ENCODE data around the gene SPATA13. TPM values are rescaled to one million over a fixed set of nuclear protein-coding genes. Genes with fewer than 3 reads are reported as not detected.

Gene SPATA13
- total and polyA plus RNA-seq, 2 donors (not counting 1 experiment from before 2014, with no cell fraction given): 5.7 to 8.3 TPM

DNA sequence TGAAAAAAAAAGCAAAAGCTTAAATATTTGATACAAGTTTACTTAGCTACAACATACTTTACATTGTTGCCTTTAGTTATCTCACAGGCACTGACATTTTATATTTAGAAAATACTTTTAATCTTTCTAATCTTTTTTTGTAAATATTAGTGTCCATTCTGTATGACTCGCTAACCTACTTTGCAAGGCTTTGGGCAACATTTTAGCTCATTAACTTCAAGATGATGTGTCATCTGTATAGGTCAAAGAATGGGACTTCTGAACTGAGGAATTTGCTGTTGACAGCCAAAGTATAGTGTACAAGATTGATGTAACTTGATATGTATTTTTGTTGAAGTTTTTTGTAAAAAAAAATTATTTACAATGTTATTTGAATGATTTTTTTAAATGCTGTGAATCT, 146.1 kb downstream of the SPATA13 start:
- H3K4me2 ChIP-seq (replicated peaks; ENCODE audit: low read depth, low read length, poor library complexity, severe bottlenecking): no peak overlapping the region
- H3K79me2 ChIP-seq (ENCODE audit: control insufficient read depth, insufficient read depth, low read length): no peaks in the 10 kb centered on the region
- Mint-ChIP-seq H3K27me3 (no peaks in the 10 kb centered on the region), H3K9me3 (ENCODE audit: insufficient read depth) (no peaks in the 10 kb centered on the region), H3K27ac (no peak overlapping the region), H3K4me3 (no peak overlapping the region), H3K4me1 (no peaks in the 10 kb centered on the region)
- TF ChIP-seq, protein P1, sequence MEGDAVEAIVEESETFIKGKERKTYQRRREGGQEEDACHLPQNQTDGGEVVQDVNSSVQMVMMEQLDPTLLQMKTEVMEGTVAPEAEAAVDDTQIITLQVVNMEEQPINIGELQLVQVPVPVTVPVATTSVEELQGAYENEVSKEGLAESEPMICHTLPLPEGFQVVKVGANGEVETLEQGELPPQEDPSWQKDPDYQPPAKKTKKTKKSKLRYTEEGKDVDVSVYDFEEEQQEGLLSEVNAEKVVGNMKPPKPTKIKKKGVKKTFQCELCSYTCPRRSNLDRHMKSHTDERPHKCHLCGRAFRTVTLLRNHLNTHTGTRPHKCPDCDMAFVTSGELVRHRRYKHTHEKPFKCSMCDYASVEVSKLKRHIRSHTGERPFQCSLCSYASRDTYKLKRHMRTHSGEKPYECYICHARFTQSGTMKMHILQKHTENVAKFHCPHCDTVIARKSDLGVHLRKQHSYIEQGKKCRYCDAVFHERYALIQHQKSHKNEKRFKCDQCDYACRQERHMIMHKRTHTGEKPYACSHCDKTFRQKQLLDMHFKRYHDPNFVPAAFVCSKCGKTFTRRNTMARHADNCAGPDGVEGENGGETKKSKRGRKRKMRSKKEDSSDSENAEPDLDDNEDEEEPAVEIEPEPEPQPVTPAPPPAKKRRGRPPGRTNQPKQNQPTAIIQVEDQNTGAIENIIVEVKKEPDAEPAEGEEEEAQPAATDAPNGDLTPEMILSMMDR (IDR thresholded peaks at IDR 0.05): no peak
- TF ChIP-seq EZH2 (IDR thresholded peaks at IDR 0.05; ENCODE audit: borderline replicate concordance, insufficient read depth, low read depth, low read length, poor library complexity, severe bottlenecking): no peak
- no peak overlapping the region for H2AFZ ChIP-seq (ENCODE audit: insufficient read depth, low read depth, low read length, poor library complexity, severe bottlenecking)
- H3K4me1 ChIP-seq (ENCODE audit: control insufficient read depth in 2 of 2, insufficient read depth in 2 of 2, low read length in 2 of 2): no peaks in the 10 kb centered on the region
- ChIA-PET CTCF (no interaction called here), POLR2A (no interaction called here)
- no peaks in the 10 kb centered on the region for H3K9me3 ChIP-seq (ENCODE audit: control extremely low read depth in 1 of 3, control insufficient read depth in 2 of 3, insufficient read depth in 1 of 3, low read length in 2 of 3)
- no peak for DNase-seq
- no peak overlapping the region for H3K27ac ChIP-seq (ENCODE audit: low read length in 2 of 2)
- WGBS (ENCODE audit: insufficient coverage): no CpG with 5 or more reads among the region's 1 CpG
- no peaks in the 10 kb centered on the region for H3K27me3 ChIP-seq (replicated peaks in 1 of 4; ENCODE audit: control extremely low read depth in 1 of 4, control insufficient read depth in 3 of 4, insufficient read depth in 4 of 4, low read length in 3 of 4)
- no peak overlapping the region for H3K9ac ChIP-seq (ENCODE audit: low read length)
- ATAC-seq (ENCODE audit: low read depth): no peak
- H3K36me3 ChIP-seq (replicated peaks in 1 of 2; ENCODE audit: control extremely low read depth in 1 of 2, control insufficient read depth in 1 of 2, extremely low read depth in 1 of 2, insufficient read depth in 2 of 2, low read length in 1 of 2): peaks cover 0 to 10% of the 10 kb centered on the region in 2 experiments
- H3K4me3 ChIP-seq (ENCODE audit: control extremely low read depth in 1 of 5, extremely low read depth in 1 of 5, insufficient read depth in 1 of 5, low read depth in 2 of 5, low read length in 4 of 5): no peak overlapping the region
- intact Hi-C loops (cut with micrococcal nuclease): no loop called here
- no peaks in the 10 kb centered on the region for H4K20me1 ChIP-seq (ENCODE audit: control insufficient read depth, insufficient read depth, low read length, poor library complexity, severe bottlenecking)

GRCh38 chr13:24307211-24308067, 146.9 kb downstream of the SPATA13 start:
- no peak overlapping the region for H3K4me3 Mint-ChIP-seq
- no peaks in the 10 kb centered on the region for H3K9me3 Mint-ChIP-seq (ENCODE audit: insufficient read depth)
- no peaks in the 10 kb centered on the region for H3K27me3 ChIP-seq (replicated peaks in 1 of 4; ENCODE audit: control extremely low read depth in 1 of 4, control insufficient read depth in 3 of 4, insufficient read depth in 4 of 4, low read length in 3 of 4)
- DNase-seq (no peak), ATAC-seq (ENCODE audit: low read depth) (no peak)
- H4K20me1 ChIP-seq (ENCODE audit: control insufficient read depth, insufficient read depth, low read length, poor library complexity, severe bottlenecking): no peaks in the 10 kb centered on the region
- no peak overlapping the region for H3K4me2 ChIP-seq (replicated peaks; ENCODE audit: low read depth, low read length, poor library complexity, severe bottlenecking)
- no peak overlapping the region for H2AFZ ChIP-seq (ENCODE audit: insufficient read depth, low read depth, low read length, poor library complexity, severe bottlenecking)
- H3K9ac ChIP-seq (ENCODE audit: low read length): no peak overlapping the region
- H3K4me3 ChIP-seq (ENCODE audit: control extremely low read depth in 1 of 5, extremely low read depth in 1 of 5, insufficient read depth in 1 of 5, low read depth in 2 of 5, low read length in 4 of 5): no peak overlapping the region
- H3K36me3 ChIP-seq (replicated peaks in 1 of 2; ENCODE audit: control extremely low read depth in 1 of 2, control insufficient read depth in 1 of 2, extremely low read depth in 1 of 2, insufficient read depth in 2 of 2, low read length in 1 of 2): peaks cover 0 to 7% of the 10 kb centered on the region in 2 experiments
- H3K9me3 ChIP-seq (ENCODE audit: control extremely low read depth in 1 of 3, control insufficient read depth in 2 of 3, insufficient read depth in 1 of 3, low read length in 2 of 3): no peaks in the 10 kb centered on the region
- WGBS (ENCODE audit: insufficient coverage): 93% methylated on average over 25 of the region's 27 CpGs
- H3K27ac Mint-ChIP-seq: no peak overlapping the region
- H3K27ac ChIP-seq (ENCODE audit: low read length in 2 of 2): no peak overlapping the region
- no peaks in the 10 kb centered on the region for H3K4me1 ChIP-seq (ENCODE audit: control insufficient read depth in 2 of 2, insufficient read depth in 2 of 2, low read length in 2 of 2)
- no peak for TF ChIP-seq EZH2 (IDR thresholded peaks at IDR 0.05; ENCODE audit: borderline replicate concordance, insufficient read depth, low read depth, low read length, poor library complexity, severe bottlenecking)
- TF ChIP-seq, protein P1 (IDR thresholded peaks at IDR 0.05): no peak
- no peaks in the 10 kb centered on the region for H3K4me1 Mint-ChIP-seq
- POLR2A ChIA-PET: no interaction called here
- CTCF ChIA-PET: no interaction called here
- H3K79me2 ChIP-seq (ENCODE audit: control insufficient read depth, insufficient read depth, low read length): no peaks in the 10 kb centered on the region
- H3K27me3 Mint-ChIP-seq: no peaks in the 10 kb centered on the region
- intact Hi-C loops (cut with micrococcal nuclease): no loop called here

Data from B cell (primary cell).